ENCODE data around the gene CORIN. TPM values are rescaled to one million over a fixed set of nuclear protein-coding genes. Genes with fewer than 3 reads are reported as not detected.

CORIN gene
- total and polyA plus RNA-seq, 2 of the 4 experiments (the other 2 are of a cell fraction) = 20.3 to 24.7 TPM

- no peaks in the 10 kb centered on the region for H3K4me1 ChIP-seq (ENCODE audit: control insufficient read depth, insufficient read depth, low read length)
- CTCF ChIA-PET = no interaction called here
- no peak overlapping the region for H2BK15ac ChIP-seq (ENCODE audit: low read depth, low read length)
- in situ Hi-C loops (cut with MboI; ENCODE audit: low sequenced_read_pairs) (no loop called here), dilution Hi-C loops (cut with HindIII; ENCODE audit: low sequenced_read_pairs, unreplicated experiment) (no loop called here), intact Hi-C loops (cut with micrococcal nuclease) (no loop called here)
- H2BK120ac ChIP-seq (ENCODE audit: low read depth, low read length) = no peak overlapping the region
- no peaks in the 10 kb centered on the region; the same call in 1 of the 2 replicates for H3K9me1 ChIP-seq (ENCODE audit: insufficient read depth, low read length)
- H3K27ac ChIP-seq (ENCODE audit: insufficient read depth, low read length) = no peak overlapping the region
- H3K4me3 ChIP-seq (ENCODE audit: insufficient read depth, low read depth, low read length) = no peak overlapping the region
- TF ChIP-seq FOS (IDR thresholded peaks at IDR 0.05; ENCODE audit: low read depth, low read length) (no peak), BHLHE40 (IDR thresholded peaks at IDR 0.05; ENCODE audit: low read depth, low read length) (peak; percentile 28; the same call in 1 of the 2 replicates), RAD21 (IDR thresholded peaks at IDR 0.05; ENCODE audit: low read length) (no peak), CEBPB (IDR thresholded peaks at IDR 0.05; ENCODE audit: low read depth, low read length) (peak; percentile 34; the same call in 1 of the 2 replicates), POLR2A (IDR thresholded peaks at IDR 0.05; ENCODE audit: low read depth, low read length) (no peak), SMC3 (IDR thresholded peaks at IDR 0.05; ENCODE audit: low read depth, low read length) (no peak), RCOR1 (IDR thresholded peaks at IDR 0.05; ENCODE audit: insufficient replicate concordance, low read length) (no peak)
- no peaks in the 10 kb centered on the region for H3K36me3 ChIP-seq (ENCODE audit: control insufficient read depth, insufficient read depth, low read length)
- H3K4me2 ChIP-seq (ENCODE audit: low read depth, low read length) = no peak overlapping the region
- H4K91ac ChIP-seq (ENCODE audit: insufficient read depth, low read depth, low read length) = no peak overlapping the region
- H2AK5ac ChIP-seq (ENCODE audit: low read depth, low read length) = no peak overlapping the region
- no peak overlapping the region for H3K56ac ChIP-seq (ENCODE audit: extremely low read depth, insufficient read depth, low read length)
- ATAC-seq (ENCODE audit: low read depth) (no peak), DNase-seq (no peak)
- no peak overlapping the region for H3K14ac ChIP-seq (replicated peaks; ENCODE audit: low read depth, low read length)
- no peak overlapping the region for H2BK5ac ChIP-seq (ENCODE audit: low read depth, low read length, poor library complexity, severe bottlenecking)
- H3K9ac ChIP-seq (ENCODE audit: low read depth, low read length) = no peak overlapping the region
- whole genome bisulfite sequencing, 2 experiments (ENCODE audit: extremely low coverage in 2 of 2, insufficient read length in 1 of 2) = 83 to 100% methylated on average over 1 to 3 of the region's 5 CpGs
- no peak overlapping the region for H3K4ac ChIP-seq (ENCODE audit: low read depth, low read length)
- H4K20me1 ChIP-seq (ENCODE audit: insufficient read depth, low read length) = no peaks in the 10 kb centered on the region
- no peak overlapping the region for H4K5ac ChIP-seq (ENCODE audit: low read depth, low read length)
- no TSS peak for BruUV-seq (replicated peaks)
- no peaks in the 10 kb centered on the region for H3K9me3 ChIP-seq (ENCODE audit: control insufficient read depth, insufficient read depth, low read length)
- peaks cover 2% of the 10 kb centered on the region; the same call in 1 of the 2 replicates for H3K27me3 ChIP-seq (ENCODE audit: control insufficient read depth, insufficient read depth, low read length)
- no peak overlapping the region for H2AFZ ChIP-seq (replicated peaks; ENCODE audit: low read length, poor library complexity)
- no peak overlapping the region for H2AK9ac ChIP-seq (replicated peaks; ENCODE audit: low read depth, low read length, poor library complexity)
- H3K23ac ChIP-seq (ENCODE audit: low read depth, low read length) = no peak overlapping the region
- no peak overlapping the region for H4K8ac ChIP-seq (ENCODE audit: low read depth in 2 of 2, low read length in 2 of 2)
- no peaks in the 10 kb centered on the region for H3K79me1 ChIP-seq (ENCODE audit: low read depth in 1 of 2, low read length in 2 of 2)
- no peak overlapping the region for H3K18ac ChIP-seq (ENCODE audit: low read depth, low read length)
- POLR2A ChIA-PET (ENCODE audit: unreplicated experiment) = no interaction called here
- H2BK20ac ChIP-seq (ENCODE audit: low read depth, low read length) = no peak overlapping the region
Observed at GRCh38 chr4:47721892-47722575, 115.8 kb downstream of the CORIN start.
